ENCODE data around the gene KRTDAP.
A peak's percentile ranks its signal among the peaks of the same experiment; 100 is the strongest.

Gene KRTDAP

GRCh38 chr19:35461060-35461459 lies 29.2 kb downstream of the KRTDAP start:
- in situ Hi-C loops (cut with MboI; ENCODE audit: low pct_unique_long_range_greater_than_20kb, low sequenced_read_pairs, unreplicated experiment) = no loop called here
- no peak for TF ChIP-seq CTCF (IDR thresholded peaks at IDR 0.05; ENCODE audit: extremely low read depth, insufficient read depth, missing control alignments)
- DNase-seq (ENCODE audit: low spot score) = no peak

DNA sequence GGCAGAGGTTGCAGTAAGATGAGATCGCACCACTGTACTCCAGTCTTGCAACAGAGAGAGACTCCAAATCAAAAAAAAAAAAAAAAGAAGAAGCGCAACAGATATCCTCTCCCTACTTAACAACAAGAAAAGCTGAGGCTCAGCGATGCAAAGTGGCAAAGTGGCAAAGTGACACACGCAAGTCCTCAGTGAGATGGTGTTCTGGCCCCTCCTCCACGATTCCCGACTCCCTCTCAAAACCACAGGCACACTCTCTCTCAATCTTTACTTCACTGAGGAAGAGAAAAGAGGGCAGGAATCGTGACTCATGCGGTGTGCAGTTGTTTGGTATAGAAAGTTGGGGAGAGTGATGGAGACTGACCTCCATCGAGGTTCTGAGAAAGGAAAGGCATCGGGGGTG lies 29.7 kb downstream of the KRTDAP start:
- in situ Hi-C loops (cut with MboI; ENCODE audit: low pct_unique_long_range_greater_than_20kb, low sequenced_read_pairs, unreplicated experiment) = no loop called here
- TF ChIP-seq CTCF (IDR thresholded peaks at IDR 0.05; ENCODE audit: extremely low read depth, insufficient read depth, missing control alignments) = no peak
- no peak for DNase-seq (ENCODE audit: low spot score)

- no peak for DNase-seq (ENCODE audit: low spot score)
- no peak for TF ChIP-seq CTCF (IDR thresholded peaks at IDR 0.05; ENCODE audit: extremely low read depth, insufficient read depth, missing control alignments)
- in situ Hi-C loops (cut with MboI; ENCODE audit: low pct_unique_long_range_greater_than_20kb, low sequenced_read_pairs, unreplicated experiment) = no loop called here
Measured at GRCh38 chr19:35459414-35460082, 30.7 kb downstream of the KRTDAP start.

DNA sequence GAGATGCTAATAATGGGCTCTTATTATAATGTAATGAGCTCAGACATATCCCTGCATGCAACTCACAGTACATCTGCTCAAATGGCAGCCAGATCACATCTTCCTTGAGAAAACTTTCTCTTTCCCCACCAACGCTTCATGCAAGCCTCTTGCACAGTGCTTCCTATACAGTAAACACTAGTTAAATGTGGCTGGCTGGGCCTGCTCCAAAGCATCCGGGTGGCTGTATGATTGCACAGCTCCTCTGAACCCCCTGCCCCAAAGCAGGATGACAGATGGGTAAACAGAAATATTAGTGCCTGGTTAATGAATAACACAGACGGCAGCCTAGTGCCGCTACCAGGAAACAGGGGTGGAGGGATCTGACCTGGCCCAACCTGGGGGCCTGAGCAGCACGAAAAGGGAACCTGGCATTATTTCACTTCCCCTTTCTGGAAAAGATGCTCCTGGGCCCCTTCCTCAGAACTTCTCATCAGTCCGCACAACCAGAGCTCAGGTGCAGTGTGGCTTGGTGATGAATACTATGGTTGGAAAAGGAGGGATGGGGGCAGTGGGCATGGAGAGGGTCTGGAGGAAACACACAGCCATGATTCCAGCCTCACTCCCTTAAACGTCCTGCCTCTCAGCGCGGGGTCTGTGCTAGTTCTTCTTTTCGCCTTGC lies 31.4 kb downstream of the KRTDAP start:
- TF ChIP-seq CTCF (IDR thresholded peaks at IDR 0.05; ENCODE audit: extremely low read depth, insufficient read depth, missing control alignments) = no peak
- no peak for DNase-seq (ENCODE audit: low spot score)
- in situ Hi-C loops (cut with MboI; ENCODE audit: low pct_unique_long_range_greater_than_20kb, low sequenced_read_pairs, unreplicated experiment) = no loop called here

- no peak for DNase-seq (ENCODE audit: low spot score)
- TF ChIP-seq CTCF (IDR thresholded peaks at IDR 0.05; ENCODE audit: extremely low read depth, insufficient read depth, missing control alignments) = no peak
- in situ Hi-C loops (cut with MboI; ENCODE audit: low pct_unique_long_range_greater_than_20kb, low sequenced_read_pairs, unreplicated experiment) = no loop called here
Measured at GRCh38 chr19:35458192-35458591, 32.1 kb downstream of the KRTDAP start.

DNA sequence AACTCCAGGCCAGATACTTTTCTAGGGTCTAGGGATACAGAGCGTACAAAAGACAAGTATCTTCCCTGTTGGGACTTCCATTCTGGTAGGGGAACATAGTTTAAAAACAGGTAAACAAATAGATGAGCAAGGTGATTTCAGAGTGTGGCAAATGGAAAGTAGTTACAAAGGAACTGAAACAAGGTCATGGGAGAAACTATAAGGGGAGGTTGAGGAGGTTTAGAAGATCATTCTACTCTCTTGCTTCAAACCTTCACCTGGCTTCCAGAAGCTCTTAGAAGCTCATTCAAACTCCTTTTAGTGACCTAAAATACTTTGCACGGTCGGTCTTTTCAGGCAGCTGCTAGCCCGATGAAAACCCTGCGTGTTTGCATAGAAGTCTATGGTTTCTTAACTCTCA lies 33.1 kb downstream of the KRTDAP start:
- in situ Hi-C loops (cut with MboI; ENCODE audit: low pct_unique_long_range_greater_than_20kb, low sequenced_read_pairs, unreplicated experiment) = no loop called here
- no peak for TF ChIP-seq CTCF (IDR thresholded peaks at IDR 0.05; ENCODE audit: extremely low read depth, insufficient read depth, missing control alignments)
- peak; percentile 56 for DNase-seq (ENCODE audit: low spot score)
